Measurements from ENCODE around the gene CNTNAP4. TPM values are rescaled to one million over a fixed set of nuclear protein-coding genes. Genes with fewer than 3 reads are reported as not detected.

The CNTNAP4 gene
- total RNA-seq, 1 donor from 2014 or later = 1.2 TPM

- Mint-ChIP-seq H3K9me3 (ENCODE audit: unreplicated experiment) (no peaks in the 10 kb centered on the region), H3K27me3 (ENCODE audit: unreplicated experiment) (no peaks in the 10 kb centered on the region), H3K27ac (ENCODE audit: unreplicated experiment) (no peak overlapping the region), H3K4me1 (ENCODE audit: low read depth, unreplicated experiment) (peaks cover 1% of the 10 kb centered on the region), H3K4me3 (ENCODE audit: unreplicated experiment) (no peak overlapping the region), H3K36me3 (ENCODE audit: unreplicated experiment) (no peaks in the 10 kb centered on the region)
- TF ChIP-seq, protein P1, sequence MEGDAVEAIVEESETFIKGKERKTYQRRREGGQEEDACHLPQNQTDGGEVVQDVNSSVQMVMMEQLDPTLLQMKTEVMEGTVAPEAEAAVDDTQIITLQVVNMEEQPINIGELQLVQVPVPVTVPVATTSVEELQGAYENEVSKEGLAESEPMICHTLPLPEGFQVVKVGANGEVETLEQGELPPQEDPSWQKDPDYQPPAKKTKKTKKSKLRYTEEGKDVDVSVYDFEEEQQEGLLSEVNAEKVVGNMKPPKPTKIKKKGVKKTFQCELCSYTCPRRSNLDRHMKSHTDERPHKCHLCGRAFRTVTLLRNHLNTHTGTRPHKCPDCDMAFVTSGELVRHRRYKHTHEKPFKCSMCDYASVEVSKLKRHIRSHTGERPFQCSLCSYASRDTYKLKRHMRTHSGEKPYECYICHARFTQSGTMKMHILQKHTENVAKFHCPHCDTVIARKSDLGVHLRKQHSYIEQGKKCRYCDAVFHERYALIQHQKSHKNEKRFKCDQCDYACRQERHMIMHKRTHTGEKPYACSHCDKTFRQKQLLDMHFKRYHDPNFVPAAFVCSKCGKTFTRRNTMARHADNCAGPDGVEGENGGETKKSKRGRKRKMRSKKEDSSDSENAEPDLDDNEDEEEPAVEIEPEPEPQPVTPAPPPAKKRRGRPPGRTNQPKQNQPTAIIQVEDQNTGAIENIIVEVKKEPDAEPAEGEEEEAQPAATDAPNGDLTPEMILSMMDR (IDR thresholded peaks at IDR 0.05; ENCODE audit: partially characterized antibody, unreplicated experiment) = no peak
- DNase-seq = no peak
Measured at GRCh38 chr16:76576526-76576925, 299.3 kb downstream of the CNTNAP4 start.

- H3K4me1 Mint-ChIP-seq (ENCODE audit: low read depth, unreplicated experiment) = peaks cover 1% of the 10 kb centered on the region
- H3K27ac Mint-ChIP-seq (ENCODE audit: unreplicated experiment) = no peak overlapping the region
- DNase-seq = no peak
Measured at GRCh38 chr16:76577003-76577402, 299.8 kb downstream of the CNTNAP4 start.

DNA sequence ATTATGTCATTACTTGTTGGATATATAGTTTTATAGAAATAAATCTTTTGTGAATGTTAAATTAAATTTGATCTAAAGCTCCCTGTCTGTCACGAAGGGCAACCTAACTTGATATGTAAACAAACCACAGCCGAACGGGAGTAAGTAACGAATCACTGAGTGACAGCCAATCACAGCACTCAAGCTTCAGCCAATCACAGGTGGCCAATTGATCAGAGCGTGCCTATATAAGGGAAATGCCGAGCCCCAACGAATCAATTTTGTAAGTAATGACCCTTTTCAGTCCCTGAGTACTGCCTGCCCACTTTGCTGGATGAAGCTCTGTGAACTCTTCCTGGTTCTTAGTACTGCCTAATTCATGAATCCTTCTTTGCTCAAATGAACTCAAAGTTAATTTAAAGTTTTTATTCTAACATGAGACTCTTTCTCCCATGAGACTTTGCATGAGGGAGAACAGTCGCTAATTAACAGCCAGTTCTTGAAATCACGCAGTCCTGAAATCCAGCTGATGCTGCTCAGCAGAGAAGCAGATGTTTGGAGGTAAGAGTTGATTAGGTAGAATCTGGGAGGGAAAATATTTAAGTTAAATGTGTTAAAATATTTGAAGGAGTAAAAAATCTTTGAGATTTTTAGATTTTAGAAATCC lies 302.2 kb downstream of the CNTNAP4 start:
- Mint-ChIP-seq H3K9me3 (ENCODE audit: unreplicated experiment) (no peaks in the 10 kb centered on the region), H3K27ac (ENCODE audit: unreplicated experiment) (no peak overlapping the region), H3K4me1 (ENCODE audit: low read depth, unreplicated experiment) (peaks cover 9% of the 10 kb centered on the region), H3K36me3 (ENCODE audit: unreplicated experiment) (no peaks in the 10 kb centered on the region), H3K4me3 (ENCODE audit: unreplicated experiment) (no peak overlapping the region), H3K27me3 (ENCODE audit: unreplicated experiment) (no peaks in the 10 kb centered on the region)
- DNase-seq = no peak
- TF ChIP-seq, protein P1 (IDR thresholded peaks at IDR 0.05; ENCODE audit: partially characterized antibody, unreplicated experiment) = no peak

More at GRCh38 chr16:76577003-76577402, 299.8 kb downstream of the CNTNAP4 start:
- Mint-ChIP-seq H3K4me3 (ENCODE audit: unreplicated experiment) (no peak overlapping the region), H3K9me3 (ENCODE audit: unreplicated experiment) (no peaks in the 10 kb centered on the region), H3K36me3 (ENCODE audit: unreplicated experiment) (no peaks in the 10 kb centered on the region), H3K27me3 (ENCODE audit: unreplicated experiment) (no peaks in the 10 kb centered on the region)
- TF ChIP-seq, protein P1 (IDR thresholded peaks at IDR 0.05; ENCODE audit: partially characterized antibody, unreplicated experiment) = no peak

DNA sequence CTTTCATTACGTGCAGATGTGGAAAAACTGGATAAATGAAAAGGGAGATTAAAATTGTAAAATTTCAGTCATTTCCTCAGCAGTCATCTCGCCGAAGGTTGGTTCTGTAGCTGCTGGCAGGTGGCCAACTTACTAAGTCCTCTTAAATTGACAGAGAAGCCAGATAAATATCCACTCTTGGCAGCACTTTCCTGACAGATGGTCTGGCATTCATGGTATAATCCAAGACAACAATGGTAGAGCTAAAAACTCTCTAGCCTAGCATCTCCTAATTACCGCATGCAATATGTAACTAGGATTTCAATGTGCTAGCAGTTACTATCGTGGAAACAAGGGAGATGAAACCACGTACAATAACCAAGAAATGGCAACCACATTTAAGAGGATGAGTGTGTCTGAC lies 306.3 kb downstream of the CNTNAP4 start:
- DNase-seq = no peak
- Mint-ChIP-seq H3K36me3 (ENCODE audit: unreplicated experiment) (no peaks in the 10 kb centered on the region), H3K4me3 (ENCODE audit: unreplicated experiment) (no peak overlapping the region), H3K4me1 (ENCODE audit: low read depth, unreplicated experiment) (peaks cover 8% of the 10 kb centered on the region), H3K27me3 (ENCODE audit: unreplicated experiment) (no peaks in the 10 kb centered on the region), H3K27ac (ENCODE audit: unreplicated experiment) (no peak overlapping the region), H3K9me3 (ENCODE audit: unreplicated experiment) (peaks cover 1% of the 10 kb centered on the region)
- TF ChIP-seq, protein P1 (IDR thresholded peaks at IDR 0.05; ENCODE audit: partially characterized antibody, unreplicated experiment) = no peak

DNA sequence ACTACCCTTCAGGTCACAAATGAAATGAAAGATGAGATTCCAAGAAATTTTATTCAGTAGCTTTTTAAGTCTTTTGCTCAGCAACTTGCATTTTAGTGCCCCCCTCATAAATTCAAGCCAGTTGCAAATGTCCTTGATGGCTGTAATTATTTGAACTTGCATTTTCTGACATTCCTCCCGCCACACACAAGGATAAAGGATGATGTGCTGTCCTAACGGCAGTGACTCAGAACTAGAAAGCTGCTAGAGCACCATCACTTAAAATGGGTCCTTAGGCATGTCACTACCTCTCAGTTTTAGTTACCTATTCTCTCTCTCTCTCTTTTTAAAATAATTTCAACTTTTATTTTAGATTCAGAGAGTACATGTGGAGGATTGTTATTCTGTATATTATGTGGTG lies 306.7 kb downstream of the CNTNAP4 start:
- Mint-ChIP-seq H3K4me3 (ENCODE audit: unreplicated experiment) (no peak overlapping the region), H3K27ac (ENCODE audit: unreplicated experiment) (peak overlapping the region; percentile 62), H3K9me3 (ENCODE audit: unreplicated experiment) (peaks cover 1% of the 10 kb centered on the region), H3K4me1 (ENCODE audit: low read depth, unreplicated experiment) (peaks cover 8% of the 10 kb centered on the region), H3K27me3 (ENCODE audit: unreplicated experiment) (no peaks in the 10 kb centered on the region), H3K36me3 (ENCODE audit: unreplicated experiment) (no peaks in the 10 kb centered on the region)
- TF ChIP-seq, protein P1 (IDR thresholded peaks at IDR 0.05; ENCODE audit: partially characterized antibody, unreplicated experiment) = no peak
- DNase-seq = no peak

Measured in glutamatergic neuron (in vitro differentiated cells).